Muscle of leg (tissue), 11 donors: ENCODE data around the gene ADARB2. TPM values are rescaled to one million over a fixed set of nuclear protein-coding genes. Genes with fewer than 3 reads are reported as not detected.

Experiments used
- DNase-seq: peaks from one replicate; pipeline ENCODE4 v3.0.0; 2013
- H3K27ac ChIP-seq: one replicate; pipeline ENCODE4 v1.5.1; 2013; ENCODE audit warnings: mild to moderate bottlenecking, low read length, control low read depth
- H3K27me3 ChIP-seq: one replicate; pipeline ENCODE4 v1.6.1; 2013; ENCODE audit warnings: low read length; ENCODE audit not compliant: control insufficient read depth, insufficient read depth
- H3K36me3 ChIP-seq: one replicate; pipeline ENCODE4 v1.6.1; 2013; ENCODE audit warnings: low read length; ENCODE audit not compliant: control insufficient read depth, insufficient read depth
- H3K4me1 ChIP-seq: one replicate; pipeline ENCODE4 v1.6.1; 2013; ENCODE audit warnings: low read length; ENCODE audit not compliant: control insufficient read depth, insufficient read depth
- H3K4me3 ChIP-seq: one replicate; pipeline ENCODE4 v1.5.1; 2013; ENCODE audit warnings: low read length, control low read depth
- H3K9me3 ChIP-seq: replicated peaks from 2 replicates; pipeline ENCODE4 v1.6.1; 2013; ENCODE audit warnings: low read depth, low read length; ENCODE audit not compliant: control insufficient read depth
- WGBS: methylation state at CpG from one replicate; pipeline ENCODE4 v1.1.5; 2013; ENCODE audit warnings: missing lambda C conversion rate; ENCODE audit not compliant: insufficient coverage; 5-methylcytosine and 5-hydroxymethylcytosine counted together
- polyA plus RNA-seq, 8 donors: library from polyadenylated mRNA; unstranded; fragments of 120-200 nt; gene quantifications; one replicate each; pipeline versions ENCODE4 v1.2.1 to v1.2.3, GENCODE V29; 2013; ENCODE audit warnings: inconsistent platforms in 1 of 8, low replicate concordance in 1 of 8; ENCODE audit not compliant: insufficient read length in 8 of 8, insufficient read depth in 1 of 8
- total RNA-seq: library from RNA; stranded (reverse); fragments of 120-200 nt; gene quantifications from one replicate; pipeline ENCODE4 v1.2.4, GENCODE V29; 2013

The ADARB2 gene
- total and polyA plus RNA-seq, 9 donors, result 0.13 to 0.38 (median 0.23) TPM

GRCh38 chr10:1200866-1201807 lies 536.2 kb downstream of the ADARB2 start:
- no peak for DNase-seq
- no peak overlapping the region for H3K4me3 ChIP-seq
- H3K4me1 ChIP-seq, result no peaks in the 10 kb centered on the region
- H3K36me3 ChIP-seq, result no peaks in the 10 kb centered on the region
- H3K27ac ChIP-seq, result no peak overlapping the region
- 83% methylated on average over 23 of the region's 27 CpGs for WGBS
- H3K27me3 ChIP-seq, result peaks cover 7% of the 10 kb centered on the region
- no peaks in the 10 kb centered on the region for H3K9me3 ChIP-seq

DNA sequence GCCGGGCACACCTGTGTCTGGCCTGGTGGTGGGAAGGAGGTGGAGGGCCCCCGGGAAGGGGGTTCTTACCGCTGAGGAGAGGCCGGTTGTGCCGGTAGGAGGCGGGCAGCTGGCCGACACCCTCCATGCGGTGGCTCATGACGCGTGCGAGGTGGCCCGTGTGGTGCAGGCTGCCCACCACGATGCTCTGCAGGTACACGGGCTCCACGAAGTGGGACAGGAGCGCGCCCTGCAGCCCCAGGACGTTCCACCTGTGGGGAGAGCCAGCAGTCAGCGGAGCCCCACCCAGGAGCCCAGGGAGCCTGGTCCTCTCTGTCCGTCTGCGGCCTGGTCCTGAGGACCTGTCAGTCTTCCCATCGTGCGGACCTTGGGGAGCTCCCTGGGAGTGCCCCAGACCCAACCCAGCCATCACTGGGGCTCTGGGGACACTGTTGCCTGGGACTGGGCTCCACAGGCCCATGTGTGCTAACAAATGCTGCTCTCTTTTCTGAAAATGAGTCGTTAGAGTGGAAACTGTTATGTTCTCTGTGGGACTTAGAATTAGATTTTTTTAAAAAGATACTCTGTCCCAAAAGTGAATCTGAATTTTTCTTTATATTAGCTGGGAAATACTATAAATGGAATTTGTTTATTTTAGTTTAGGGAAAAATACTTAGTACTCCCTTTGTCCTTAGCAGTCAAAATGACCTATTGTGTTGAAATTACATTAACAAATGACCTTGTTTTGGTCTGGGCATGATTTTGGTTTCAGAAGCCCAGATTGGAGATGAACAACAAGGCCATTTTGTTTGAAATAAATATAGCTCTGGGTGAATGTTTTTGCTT lies 537.2 kb downstream of the ADARB2 start:
- Histone ChIP-seq H3K36me3 (no peaks in the 10 kb centered on the region), H3K27ac (no peak overlapping the region), H3K4me3 (no peak overlapping the region), H3K27me3 (peaks cover 11% of the 10 kb centered on the region), H3K9me3 (no peaks in the 10 kb centered on the region), H3K4me1 (no peaks in the 10 kb centered on the region)
- 88% methylated on average over 22 of the region's 24 CpGs for WGBS
- DNase-seq, result no peak

DNA sequence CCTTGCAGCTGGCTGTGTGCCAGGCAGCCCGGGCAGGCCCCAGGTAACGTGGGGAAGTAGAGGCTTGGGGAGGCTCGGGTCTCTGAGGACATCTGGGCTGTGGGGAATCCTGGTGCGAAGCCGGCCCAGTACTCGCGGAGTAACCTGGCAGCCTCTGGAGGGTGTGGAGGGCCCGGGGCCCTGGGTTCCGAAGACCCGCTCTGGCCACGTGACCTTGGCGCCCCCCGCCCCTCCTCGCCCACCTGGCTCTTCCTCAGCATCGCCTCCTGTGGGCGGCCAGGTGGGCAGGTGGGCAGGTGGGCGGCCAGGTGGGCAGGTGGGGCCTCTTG lies 538.0 kb downstream of the ADARB2 start:
- Histone ChIP-seq H3K27me3 (peaks cover 11% of the 10 kb centered on the region), H3K27ac (no peak overlapping the region), H3K36me3 (no peaks in the 10 kb centered on the region), H3K4me3 (no peak overlapping the region), H3K4me1 (no peaks in the 10 kb centered on the region), H3K9me3 (no peaks in the 10 kb centered on the region)
- 75% methylated on average over 15 of the region's 17 CpGs for WGBS
- DNase-seq, result no peak

DNA sequence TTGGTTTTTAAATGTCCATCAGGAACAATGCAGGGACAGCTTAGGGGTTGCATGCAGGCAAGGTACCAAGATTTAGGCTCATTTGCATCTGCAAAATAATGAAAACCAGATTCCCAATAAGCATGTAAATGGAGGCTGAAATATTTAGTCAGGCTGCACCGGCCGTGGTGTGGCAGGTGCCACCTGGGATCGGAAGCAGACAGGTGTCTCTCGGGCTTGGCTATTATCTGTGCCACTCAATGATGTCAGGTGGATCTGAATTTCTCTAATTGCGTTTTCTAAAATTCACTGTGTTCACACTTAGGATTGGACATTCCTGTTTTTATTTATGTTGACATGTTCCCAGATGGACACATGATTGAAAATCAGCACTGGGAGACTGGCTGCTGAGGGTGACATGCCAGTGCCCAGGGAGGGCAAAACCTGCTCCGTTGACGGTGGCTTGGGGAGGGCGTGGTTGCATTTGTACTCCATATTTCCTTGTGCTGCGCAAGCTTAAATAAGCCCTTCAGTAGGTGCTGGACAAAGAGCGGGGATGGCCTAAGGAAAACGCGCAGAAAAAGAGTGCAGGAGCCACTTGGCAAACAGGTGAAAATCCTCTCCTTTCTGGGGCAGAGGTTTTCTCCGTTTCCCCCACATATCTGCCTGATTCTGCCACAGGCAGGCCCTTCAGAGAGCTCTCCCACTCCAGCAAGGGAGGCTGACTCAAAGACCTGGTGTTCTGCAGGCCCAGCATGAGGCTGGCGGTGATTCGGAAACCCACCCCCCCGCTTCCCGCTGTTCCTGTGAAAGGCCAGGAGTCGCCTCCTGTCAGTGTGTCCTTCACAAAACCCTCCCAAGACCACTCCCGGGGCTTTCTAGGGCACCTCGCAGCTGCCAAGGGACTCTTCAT lies 538.6 kb downstream of the ADARB2 start:
- H3K4me3 ChIP-seq, result no peak overlapping the region
- no peak overlapping the region for H3K27ac ChIP-seq
- no peaks in the 10 kb centered on the region for H3K36me3 ChIP-seq
- no peaks in the 10 kb centered on the region for H3K9me3 ChIP-seq
- H3K4me1 ChIP-seq, result no peaks in the 10 kb centered on the region
- H3K27me3 ChIP-seq, result peaks cover 11% of the 10 kb centered on the region
- WGBS, result 50% methylated on average over 18 of the region's 20 CpGs
- DNase-seq, result no peak

DNA sequence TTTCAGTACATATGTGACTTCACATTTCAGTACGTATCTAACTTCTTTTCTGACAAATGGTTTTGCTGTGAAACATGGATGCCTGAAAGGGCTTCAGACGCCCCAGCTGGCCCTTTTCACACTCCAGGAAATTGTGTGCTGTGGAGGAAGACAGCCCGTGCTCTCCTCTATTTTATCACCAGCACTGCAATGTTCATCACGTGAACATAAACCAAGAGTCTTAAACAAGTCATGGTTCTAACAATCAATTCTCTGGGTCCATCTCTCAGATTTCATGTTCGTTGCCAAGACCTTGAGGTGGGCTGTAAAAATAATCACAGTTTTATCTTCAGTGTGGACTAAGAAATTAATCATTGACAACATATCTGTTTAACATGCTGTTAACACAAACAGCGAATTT lies 539.9 kb downstream of the ADARB2 start:
- Histone ChIP-seq H3K36me3 (no peaks in the 10 kb centered on the region), H3K4me3 (no peak overlapping the region), H3K27me3 (peaks cover 9% of the 10 kb centered on the region), H3K4me1 (no peaks in the 10 kb centered on the region), H3K27ac (no peak overlapping the region), H3K9me3 (no peaks in the 10 kb centered on the region)
- no CpG with 5 or more reads among the region's 6 CpGs for WGBS
- DNase-seq, result no peak

- Histone ChIP-seq H3K27ac (no peak overlapping the region), H3K27me3 (peaks cover 9% of the 10 kb centered on the region), H3K9me3 (no peaks in the 10 kb centered on the region), H3K4me1 (no peaks in the 10 kb centered on the region), H3K36me3 (no peaks in the 10 kb centered on the region), H3K4me3 (no peak overlapping the region)
- WGBS, result no CpG with 5 or more reads among the region's 2 CpGs
- no peak for DNase-seq
Measured at GRCh38 chr10:1196656-1197055, 540.7 kb downstream of the ADARB2 start.

GRCh38 chr10:1195828-1196227 lies 541.5 kb downstream of the ADARB2 start:
- WGBS, result 63% methylated on average over 4 of the region's 9 CpGs
- H3K4me3 ChIP-seq, result no peak overlapping the region
- H3K9me3 ChIP-seq, result no peaks in the 10 kb centered on the region
- no peak overlapping the region for H3K27ac ChIP-seq
- no peak for DNase-seq
- no peaks in the 10 kb centered on the region for H3K4me1 ChIP-seq
- H3K27me3 ChIP-seq, result peaks cover 9% of the 10 kb centered on the region
- H3K36me3 ChIP-seq, result no peaks in the 10 kb centered on the region

- Histone ChIP-seq H3K36me3 (no peaks in the 10 kb centered on the region), H3K9me3 (no peaks in the 10 kb centered on the region), H3K27me3 (peaks cover 10% of the 10 kb centered on the region), H3K27ac (no peak overlapping the region), H3K4me3 (no peak overlapping the region), H3K4me1 (no peaks in the 10 kb centered on the region)
- DNase-seq, result no peak
- WGBS, result 81% methylated on average over 6 of the region's 7 CpGs
Measured at GRCh38 chr10:1194161-1194560, 543.2 kb downstream of the ADARB2 start.

DNA sequence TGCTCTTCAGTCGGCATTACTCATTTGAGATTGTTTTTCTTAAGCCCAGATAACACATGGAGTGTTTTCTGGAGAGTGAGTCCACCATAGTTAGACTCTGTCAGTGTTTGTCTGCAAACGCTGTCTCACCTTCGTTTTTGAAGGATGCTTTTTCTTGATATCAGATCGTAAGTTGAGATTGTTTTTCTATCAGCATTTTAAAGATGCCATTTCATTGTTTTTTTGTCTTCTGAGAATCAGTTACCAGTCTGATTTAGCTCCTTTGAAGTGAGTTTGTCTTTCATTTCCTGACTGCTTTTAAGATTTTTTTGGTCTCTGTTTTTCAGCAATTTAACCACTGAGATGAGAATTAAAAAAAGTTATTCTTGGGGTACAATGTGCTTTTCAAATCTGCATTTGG lies 543.8 kb downstream of the ADARB2 start:
- Histone ChIP-seq H3K27ac (no peak overlapping the region), H3K9me3 (no peaks in the 10 kb centered on the region), H3K4me1 (no peaks in the 10 kb centered on the region), H3K36me3 (no peaks in the 10 kb centered on the region), H3K4me3 (no peak overlapping the region), H3K27me3 (peaks cover 10% of the 10 kb centered on the region)
- WGBS, result no CpG with 5 or more reads among the region's 4 CpGs
- DNase-seq, result no peak
